ENCODE data around the gene RADIL.

- TF ChIP-seq, protein P1, sequence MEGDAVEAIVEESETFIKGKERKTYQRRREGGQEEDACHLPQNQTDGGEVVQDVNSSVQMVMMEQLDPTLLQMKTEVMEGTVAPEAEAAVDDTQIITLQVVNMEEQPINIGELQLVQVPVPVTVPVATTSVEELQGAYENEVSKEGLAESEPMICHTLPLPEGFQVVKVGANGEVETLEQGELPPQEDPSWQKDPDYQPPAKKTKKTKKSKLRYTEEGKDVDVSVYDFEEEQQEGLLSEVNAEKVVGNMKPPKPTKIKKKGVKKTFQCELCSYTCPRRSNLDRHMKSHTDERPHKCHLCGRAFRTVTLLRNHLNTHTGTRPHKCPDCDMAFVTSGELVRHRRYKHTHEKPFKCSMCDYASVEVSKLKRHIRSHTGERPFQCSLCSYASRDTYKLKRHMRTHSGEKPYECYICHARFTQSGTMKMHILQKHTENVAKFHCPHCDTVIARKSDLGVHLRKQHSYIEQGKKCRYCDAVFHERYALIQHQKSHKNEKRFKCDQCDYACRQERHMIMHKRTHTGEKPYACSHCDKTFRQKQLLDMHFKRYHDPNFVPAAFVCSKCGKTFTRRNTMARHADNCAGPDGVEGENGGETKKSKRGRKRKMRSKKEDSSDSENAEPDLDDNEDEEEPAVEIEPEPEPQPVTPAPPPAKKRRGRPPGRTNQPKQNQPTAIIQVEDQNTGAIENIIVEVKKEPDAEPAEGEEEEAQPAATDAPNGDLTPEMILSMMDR (IDR thresholded peaks at IDR 0.05), result no peak
- no peak for TF ChIP-seq POLR2A (IDR thresholded peaks at IDR 0.05)
- no peak for TF ChIP-seq EP300 (IDR thresholded peaks at IDR 0.05; ENCODE audit: low read depth)
- no peak for TF ChIP-seq POLR2AphosphoS5 (IDR thresholded peaks at IDR 0.05)
These were observed 22.3 kb downstream of the RADIL start for GRCh38 chr7:4861227-4861626.
